GM18499 (cell line): ENCODE data around the gene OR5C1.
"Not testable (repeated sequence)": the region's sequence is repeated elsewhere in the genome, so short reads cannot be mapped to it uniquely, and the experiment has no call there.

Experiments used
- ATAC-seq: cut with Tn5 transposase; IDR thresholded peaks from one replicate; pipeline ENCODE4 v1.9.1; 2021; ENCODE audit warnings: moderate number of reproducible peaks; ENCODE audit not compliant: insufficient read depth, unreplicated experiment

Gene OR5C1

DNA sequence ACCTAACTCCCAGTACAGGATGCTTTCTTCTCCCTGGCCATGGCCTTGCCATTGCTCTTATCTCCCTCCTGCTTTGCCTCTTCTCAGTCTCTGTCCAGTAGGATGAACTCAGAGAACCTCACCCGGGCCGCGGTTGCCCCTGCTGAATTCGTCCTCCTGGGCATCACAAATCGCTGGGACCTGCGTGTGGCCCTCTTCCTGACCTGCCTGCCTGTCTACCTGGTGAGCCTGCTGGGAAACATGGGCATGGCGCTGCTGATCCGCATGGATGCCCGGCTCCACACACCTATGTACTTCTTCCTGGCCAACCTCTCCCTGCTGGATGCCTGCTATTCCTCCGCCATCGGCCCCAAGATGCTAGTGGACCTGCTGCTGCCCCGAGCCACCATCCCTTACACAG, at the start of gene OR5C1:
Gene OR5C1 (plus strand): TSS at position 103 of the 400 bp plus-strand sequence. CDS start 0 bp downstream, at position 103.
- ATAC-seq = no peak

DNA sequence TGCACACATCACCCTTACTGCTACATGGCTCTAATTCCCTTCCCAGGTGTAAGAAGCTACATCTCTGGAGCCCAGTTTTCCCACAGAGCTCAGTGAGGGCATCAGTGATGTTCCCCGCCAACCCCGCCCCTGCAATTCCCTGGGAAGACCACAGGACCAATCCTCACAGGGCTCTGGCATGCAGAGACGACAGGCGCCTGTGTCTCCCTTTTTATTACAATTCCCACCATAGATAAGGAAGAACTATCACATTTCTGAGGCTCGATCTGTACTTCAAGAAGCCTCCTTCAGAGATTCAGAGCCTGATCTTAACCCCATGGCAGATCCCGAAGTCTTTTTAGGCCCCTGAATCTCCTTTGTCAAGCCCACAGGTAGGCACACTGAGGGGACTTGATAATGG, 46.7 kb upstream of the OR5C1 start, which contains the start of gene OR1L6:
Gene OR1L6 (plus strand): TSS at position 301 of the 400 bp plus-strand sequence. CDS start 7,545 bp downstream, outside the sequence.
- ATAC-seq = no peak

DNA sequence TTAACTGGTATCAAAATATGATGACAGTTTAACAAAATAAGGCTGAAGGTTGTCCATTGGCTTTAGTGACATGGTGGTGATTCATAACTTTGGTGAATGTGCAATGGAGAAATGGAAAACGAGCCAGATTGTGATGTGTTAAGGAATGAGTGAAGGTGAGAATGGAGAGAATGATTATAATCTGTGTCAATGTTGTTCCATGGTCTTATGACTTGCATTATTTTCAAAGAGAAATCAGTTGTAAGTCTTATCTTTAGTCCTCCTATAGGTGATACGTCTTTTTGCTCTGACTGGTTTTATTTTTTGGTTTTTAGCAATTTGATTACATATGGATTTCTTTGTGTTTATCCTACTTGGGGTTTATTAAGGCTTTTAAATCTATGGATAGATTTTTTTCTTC, 33.9 kb upstream of the OR5C1 start:
- no peak for ATAC-seq

DNA sequence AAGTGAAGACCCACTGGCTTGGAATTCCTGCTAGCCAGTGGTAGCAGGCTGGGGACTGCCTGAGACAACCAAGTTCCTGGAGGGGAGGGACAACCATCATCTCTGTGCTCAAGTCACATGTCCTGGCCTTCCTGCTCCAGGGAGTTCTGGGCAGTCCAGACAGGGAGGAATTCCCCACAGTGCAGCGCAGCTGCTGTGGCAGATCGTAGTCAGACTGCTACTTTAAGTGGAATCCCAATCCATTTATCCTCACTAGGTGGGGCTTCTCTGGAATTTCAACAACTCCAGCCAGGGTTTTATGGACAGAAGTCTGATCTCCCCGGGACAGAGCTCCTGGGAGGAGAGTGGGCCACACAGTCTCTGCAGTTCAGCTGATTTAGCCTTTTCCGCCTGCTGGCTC, 20.9 kb upstream of the OR5C1 start:
- no peak for ATAC-seq

DNA sequence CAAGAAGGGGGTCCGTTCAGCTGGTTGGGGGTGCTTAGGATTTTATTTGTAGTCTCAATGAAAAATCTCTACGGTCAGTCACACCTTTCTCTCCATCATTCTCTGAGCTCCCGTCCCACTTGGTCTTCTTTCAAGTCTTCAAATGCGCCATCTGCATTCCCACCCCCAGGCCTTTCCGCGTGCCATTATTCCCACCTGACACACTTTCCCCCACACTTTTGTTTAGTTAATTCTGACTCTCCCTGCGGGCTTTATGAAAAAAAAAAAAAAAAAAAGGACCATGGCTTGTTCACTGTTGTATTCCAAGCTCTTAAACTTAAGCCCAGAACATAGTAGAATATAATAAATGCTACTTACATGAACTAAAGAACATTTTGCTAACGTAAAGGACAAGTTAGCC, 11.7 kb upstream of the OR5C1 start:
- no peak for ATAC-seq

DNA sequence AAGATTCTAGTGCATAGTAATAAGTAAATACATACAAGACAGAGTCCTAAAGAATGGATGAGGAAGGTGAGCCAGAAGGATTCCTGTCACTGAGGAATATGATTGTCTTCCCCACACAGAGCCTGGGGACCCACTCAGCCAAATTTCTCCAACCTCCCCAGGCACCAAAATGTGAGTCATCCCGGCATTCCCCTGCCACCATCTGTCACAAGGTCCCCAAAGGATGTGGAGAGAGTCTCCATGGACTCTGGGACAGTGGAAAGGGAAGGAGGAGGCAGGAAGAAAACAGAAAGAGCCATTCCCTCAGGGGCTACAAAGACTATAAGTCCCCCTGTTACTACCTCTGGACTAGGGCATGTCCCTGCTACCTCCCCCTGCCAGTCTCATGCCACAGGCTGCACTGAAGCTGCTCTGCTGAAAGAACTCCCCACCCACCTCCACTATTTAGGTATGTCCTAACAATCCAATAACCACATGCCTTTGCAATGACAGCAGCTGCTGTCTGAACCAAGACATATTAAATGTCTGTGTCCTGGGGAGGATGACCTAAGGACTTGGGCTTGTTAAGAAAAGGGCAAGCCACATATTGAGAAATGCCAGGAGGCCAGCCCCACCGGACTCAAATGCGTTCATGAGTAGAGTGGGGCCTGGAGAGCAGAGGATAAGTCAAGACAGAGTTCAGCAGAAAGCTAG, 10.7 kb upstream of the OR5C1 start:
- ATAC-seq = no peak

DNA sequence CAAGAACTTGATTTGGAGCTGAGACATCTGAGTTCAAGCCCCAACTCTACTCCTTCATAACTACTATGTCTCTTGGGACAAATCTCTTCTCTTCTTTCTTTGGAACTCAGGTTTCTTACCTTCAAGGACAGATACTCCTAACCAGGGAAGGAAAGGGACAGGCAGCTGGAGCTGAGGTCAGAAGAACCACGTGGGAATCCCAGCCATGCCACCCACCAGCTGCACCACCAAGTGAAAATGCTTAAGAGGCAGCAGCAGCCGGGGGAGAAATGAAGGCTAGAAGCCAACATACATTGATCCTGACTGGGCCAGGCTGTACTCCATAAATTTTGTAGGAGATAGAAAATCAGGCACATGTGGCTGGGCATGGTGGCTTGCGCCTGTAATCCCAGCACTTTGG, 9.6 kb upstream of the OR5C1 start:
- ATAC-seq = no peak

DNA sequence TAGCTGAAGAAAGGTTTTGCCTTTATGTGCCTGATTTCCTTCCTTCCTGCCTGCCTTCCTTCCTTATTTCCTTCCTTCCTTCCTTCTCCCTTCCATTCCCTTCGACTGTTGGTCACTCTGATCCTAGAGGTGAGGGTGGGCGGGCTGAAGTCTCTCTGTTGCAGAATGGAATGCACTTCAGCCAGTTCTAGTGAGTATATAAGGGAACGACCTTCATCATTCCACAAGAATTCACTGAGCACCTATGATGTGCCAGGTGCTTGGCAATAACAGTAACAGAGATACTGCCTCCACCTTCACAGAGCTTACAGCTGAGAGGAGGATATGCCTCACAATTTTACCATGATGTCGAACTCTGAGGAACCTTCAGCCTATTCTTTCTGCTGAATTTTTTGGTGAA, 8.7 kb upstream of the OR5C1 start:
- ATAC-seq = no peak

DNA sequence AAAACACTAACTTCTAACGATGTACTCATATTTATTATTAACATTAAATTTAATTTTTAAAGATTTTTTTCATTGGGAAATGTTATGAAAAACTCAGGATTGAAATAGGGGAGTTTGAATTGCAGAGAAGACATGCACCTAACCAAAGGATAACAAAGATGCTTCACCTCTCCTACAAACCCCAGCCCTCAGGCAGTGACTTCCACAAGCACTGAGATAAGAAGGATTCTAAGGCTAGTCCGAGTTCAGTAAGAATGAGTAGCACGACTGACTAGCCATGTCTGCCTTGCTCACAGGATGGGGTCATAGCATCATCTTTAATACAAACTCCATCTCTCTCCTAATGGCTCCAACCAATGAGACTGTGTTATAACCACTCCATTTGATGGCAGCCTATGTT, 7.1 kb upstream of the OR5C1 start:
- ATAC-seq = no peak

DNA sequence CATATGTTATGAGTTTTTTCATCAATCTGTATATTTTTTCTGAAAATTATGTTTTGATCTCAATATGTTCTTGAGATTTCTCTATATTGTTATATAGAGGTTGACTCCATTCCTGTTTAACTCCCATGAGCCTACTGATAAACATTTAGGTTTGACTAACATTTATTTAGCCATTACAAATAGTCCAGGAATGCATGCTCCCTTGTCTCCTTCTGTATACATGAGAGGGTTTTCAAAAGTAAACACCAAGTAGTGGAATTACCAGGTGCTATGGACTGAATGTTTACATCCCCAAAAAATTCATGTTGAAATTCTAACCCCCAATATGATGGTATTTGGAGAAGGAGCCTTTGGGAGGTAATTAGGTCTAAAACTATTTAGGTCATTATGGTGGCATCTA, 3.5 kb upstream of the OR5C1 start:
- ATAC-seq = no peak

DNA sequence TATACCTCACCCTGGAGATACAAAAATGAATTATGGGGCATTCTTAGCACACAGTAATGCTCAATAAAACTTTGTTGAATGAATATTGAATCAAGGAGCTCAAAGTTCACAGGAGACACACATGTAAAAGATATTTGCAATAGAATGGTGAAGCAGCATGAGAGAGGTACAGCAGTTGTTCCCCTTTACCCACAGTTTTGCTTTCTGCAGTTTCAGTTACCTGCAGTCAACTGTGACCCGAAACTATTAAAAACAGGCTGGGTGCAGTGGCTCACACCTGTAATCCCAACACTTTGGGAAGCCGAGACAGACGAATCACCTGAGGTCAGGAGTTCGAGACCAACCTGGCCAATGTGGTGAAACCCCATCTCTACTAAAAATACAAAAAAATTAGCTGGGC, 2.4 kb upstream of the OR5C1 start:
- ATAC-seq = no peak

DNA sequence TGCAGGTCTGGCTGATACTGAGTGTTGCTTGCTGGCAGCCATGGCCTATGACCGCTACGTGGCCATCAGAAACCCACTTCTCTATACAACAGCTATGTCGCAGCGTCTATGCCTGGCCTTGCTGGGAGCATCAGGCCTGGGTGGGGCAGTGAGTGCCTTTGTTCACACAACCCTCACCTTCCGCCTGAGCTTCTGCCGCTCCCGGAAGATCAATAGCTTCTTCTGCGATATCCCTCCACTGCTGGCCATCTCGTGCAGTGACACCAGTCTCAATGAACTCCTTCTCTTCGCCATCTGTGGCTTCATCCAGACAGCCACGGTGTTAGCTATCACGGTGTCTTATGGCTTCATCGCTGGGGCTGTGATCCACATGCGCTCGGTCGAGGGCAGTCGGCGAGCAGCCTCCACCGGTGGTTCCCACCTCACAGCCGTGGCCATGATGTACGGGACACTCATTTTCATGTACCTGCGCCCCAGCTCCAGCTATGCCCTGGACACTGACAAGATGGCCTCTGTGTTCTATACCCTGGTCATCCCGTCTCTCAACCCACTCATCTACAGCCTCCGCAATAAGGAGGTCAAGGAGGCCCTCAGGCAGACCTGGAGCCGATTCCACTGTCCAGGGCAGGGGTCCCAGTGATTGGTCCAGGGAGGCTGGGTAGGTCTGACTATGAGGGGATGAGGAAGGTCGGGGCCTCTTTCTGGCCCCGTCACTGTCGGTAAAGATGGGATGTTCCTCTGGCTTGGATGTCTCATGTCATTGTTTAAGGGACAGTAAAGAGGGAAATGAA, 718 bp downstream of the OR5C1 start:
- no peak for ATAC-seq

DNA sequence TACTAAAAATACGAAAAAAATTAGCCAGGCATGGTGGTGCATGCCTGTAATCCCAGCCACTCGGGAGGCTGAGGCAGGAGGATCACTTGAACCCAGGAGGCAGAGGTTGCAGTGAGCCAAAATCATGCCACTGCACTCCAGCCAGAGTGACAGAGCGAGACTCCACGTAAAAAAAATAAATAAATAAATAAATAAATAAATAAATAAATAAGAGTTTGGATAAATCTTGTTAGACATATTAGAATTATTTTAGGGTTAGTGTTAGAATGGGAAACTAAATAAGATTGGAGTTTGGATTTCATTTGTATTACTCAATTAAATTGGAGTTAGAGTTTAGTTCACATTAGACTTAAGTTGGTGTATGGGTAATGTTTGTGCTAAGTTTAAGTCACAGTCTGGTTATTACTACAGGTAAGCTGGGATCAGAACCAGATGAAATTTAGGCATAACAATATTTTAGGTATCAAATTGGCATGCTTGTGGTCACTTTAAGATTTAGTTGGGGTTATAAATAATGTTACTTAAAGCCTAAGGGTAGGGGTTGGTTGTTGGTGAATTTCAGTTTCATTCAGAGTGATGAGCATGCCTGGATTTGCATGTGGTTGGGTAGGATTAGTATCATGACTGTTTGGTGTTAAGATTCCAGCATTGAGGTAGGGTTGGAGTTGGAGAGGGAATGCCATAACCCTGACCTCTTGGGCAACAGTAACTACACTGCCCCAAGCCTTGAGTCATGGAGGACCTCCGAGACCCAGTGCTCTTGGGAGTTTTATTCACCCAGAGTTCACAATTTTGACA, 3.3 kb downstream of the OR5C1 start:
- no peak for ATAC-seq

DNA sequence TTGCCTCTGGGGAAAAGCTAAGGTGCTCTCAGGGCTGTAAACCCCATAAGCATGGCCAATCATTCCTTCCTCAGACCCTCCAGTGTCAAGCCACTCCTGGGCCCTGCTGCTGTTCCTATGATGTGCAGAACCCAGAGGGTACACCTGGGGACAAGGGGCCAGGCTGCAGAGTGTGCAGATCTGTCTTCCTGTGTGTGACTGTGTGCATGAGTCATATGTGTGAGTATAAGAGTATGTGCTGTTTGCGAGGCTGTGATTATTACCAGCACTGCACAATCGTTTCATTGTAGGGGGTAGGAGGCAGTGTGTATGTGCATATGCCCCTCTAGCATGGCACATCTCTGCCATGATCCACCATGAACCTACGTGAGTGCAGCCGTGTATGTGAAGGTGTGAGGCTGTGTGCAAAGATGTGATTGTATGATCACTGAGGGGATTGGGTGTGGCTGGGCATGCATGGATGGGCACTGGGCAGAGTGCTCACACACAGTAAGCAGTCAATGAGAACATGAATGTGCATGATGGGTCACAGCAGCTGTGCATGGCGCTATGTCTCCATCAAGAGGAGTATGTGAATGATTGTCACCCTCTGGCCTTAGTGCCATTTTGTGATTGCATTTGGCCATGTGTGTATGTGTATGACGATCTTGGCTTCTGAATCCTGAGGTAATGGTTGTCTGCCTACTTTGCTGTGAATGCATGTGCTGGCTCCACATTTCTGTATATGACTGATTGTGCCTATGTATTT, 8.8 kb downstream of the OR5C1 start:
- no peak for ATAC-seq

DNA sequence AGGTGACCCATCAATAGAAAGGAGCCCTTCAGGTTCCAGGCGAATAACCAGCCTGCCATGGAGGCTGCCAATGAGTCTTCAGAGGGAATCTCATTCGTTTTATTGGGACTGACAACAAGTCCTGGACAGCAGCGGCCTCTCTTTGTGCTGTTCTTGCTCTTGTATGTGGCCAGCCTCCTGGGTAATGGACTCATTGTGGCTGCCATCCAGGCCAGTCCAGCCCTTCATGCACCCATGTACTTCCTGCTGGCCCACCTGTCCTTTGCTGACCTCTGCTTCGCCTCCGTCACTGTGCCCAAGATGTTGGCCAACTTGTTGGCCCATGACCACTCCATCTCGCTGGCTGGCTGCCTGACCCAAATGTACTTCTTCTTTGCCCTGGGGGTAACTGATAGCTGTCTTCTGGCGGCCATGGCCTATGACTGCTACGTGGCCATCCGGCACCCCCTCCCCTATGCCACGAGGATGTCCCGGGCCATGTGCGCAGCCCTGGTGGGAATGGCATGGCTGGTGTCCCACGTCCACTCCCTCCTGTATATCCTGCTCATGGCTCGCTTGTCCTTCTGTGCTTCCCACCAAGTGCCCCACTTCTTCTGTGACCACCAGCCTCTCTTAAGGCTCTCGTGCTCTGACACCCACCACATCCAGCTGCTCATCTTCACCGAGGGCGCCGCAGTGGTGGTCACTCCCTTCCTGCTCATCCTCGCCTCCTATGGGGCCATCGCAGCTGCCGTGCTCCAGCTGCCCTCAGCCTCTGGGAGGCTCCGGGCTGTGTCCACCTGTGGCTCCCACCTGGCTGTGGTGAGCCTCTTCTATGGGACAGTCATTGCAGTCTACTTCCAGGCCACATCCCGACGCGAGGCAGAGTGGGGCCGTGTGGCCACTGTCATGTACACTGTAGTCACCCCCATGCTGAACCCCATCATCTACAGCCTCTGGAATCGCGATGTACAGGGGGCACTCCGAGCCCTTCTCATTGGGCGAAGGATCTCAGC, 11.6 kb downstream of the OR5C1 start, which contains the start of gene OR1K1:
Gene OR1K1 (plus strand): TSS at position 58 of the 995 bp plus-strand sequence. CDS start 0 bp downstream, at position 58.
- no peak for ATAC-seq

DNA sequence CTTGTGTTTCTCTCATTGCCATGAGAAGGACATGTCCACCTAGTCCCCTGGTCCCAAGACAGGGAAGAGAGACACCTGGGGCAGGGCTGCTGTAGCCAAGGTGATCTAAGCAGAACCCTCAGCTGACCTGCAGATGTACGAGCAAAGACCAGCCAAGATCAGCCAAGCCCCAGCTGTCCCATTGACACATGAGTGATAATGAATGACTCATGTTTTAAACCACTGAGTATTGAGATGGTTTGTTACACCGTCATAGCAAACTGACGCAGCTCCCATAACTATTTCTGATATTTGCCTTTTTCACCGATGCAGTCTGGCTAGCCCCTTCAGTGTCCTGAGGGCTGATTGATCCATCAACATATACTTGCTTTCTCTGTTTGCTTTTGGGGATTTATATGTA, 17.9 kb downstream of the OR5C1 start:
- no peak for ATAC-seq

DNA sequence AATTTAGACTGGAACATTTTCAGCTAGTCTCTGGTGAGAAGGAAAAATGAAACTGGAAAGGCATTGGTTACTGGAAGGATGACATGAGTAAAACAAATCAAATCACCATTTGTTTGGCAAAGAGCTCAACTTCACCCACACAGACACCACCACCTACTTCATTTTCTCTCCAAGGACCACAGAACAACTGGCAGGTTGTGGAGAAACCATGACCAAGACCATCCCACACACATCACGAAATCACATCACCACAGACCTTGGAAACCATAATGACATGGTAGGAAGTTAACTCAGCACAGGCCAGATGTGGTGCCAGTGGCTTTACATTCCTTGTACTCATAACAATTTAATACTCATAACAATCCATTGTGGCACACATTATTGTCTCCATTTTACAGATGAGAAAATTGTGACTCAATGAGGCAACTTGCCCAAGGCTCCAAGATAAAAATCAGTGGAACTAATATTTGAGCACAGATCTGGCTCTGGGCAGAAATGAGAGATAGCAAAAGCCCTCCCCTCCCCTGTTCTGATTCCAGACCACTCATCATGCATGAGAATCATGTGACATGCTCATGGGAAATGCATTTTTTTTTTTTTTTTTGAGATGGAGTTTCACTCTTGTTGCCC, 18.7 kb downstream of the OR5C1 start:
- ATAC-seq = no peak

DNA sequence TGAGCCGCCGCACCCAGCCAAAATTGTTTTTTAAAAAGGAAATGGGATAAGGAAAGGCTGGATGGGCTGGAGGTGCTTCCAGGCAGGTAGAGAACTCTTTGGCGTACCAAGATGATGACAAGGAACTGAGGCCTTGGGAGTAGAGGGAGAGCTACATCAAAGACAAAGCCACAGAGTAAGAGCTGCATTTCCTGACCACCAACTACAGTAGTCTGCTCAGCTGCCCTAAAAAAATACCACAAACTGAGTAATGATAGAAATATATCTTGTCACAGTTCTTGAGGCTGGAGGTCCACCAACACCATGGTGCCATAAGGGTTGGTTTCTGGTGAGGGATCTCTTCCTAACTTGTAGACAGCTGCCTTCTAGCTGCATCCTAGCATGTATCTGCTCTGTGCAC, 19.4 kb downstream of the OR5C1 start:
- ATAC-seq = no peak

DNA sequence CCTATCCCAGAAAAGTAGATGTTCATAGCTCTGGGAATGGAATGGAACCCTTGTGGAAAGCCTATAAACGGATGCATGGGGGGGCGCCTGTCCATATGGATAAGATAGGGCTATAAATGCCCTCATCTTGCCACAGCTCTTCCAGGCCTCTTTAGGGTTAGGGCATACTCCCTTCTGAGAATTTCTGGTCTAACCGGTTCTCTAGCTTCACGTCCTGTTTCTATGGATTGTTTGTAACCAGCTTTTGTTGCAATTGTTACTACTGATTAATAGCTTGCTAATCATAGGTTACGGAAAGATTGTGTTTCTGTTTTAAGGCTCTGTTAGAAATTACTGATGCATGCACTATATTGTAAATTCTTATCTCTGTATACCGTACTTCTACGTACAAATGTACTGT, 20.5 kb downstream of the OR5C1 start:
- not testable (repeated sequence) for ATAC-seq
